Measurements from ENCODE around the gene PPM1N.

Gene PPM1N

GRCh38 chr19:45485305-45486077, 12.8 kb upstream of the PPM1N start:
- peak in 55 of 56 donors; percentile 51 to 99 (median 91) for DNase-seq

GRCh38 chr19:45488708-45489107, 9.5 kb upstream of the PPM1N start:
- DNase-seq: no peak

- no peak for DNase-seq
Measured at GRCh38 chr19:45489216-45489855, 8.9 kb upstream of the PPM1N start.

- no peak for DNase-seq
Measured at GRCh38 chr19:45492137-45492626, 6.1 kb upstream of the PPM1N start.

- peak in 26 of 56 donors; percentile 5 to 65 (median 29) for DNase-seq
Measured at GRCh38 chr19:45492627-45493470, 5.4 kb upstream of the PPM1N start.

- DNase-seq: no peak
Measured at GRCh38 chr19:45494261-45494916, 3.9 kb upstream of the PPM1N start.

GRCh38 chr19:45495178-45495577, 3.1 kb upstream of the PPM1N start:
- no peak for DNase-seq

GRCh38 chr19:45496349-45496953, 1.8 kb upstream of the PPM1N start:
- DNase-seq: peak in 13 of 56 donors; percentile 5 to 66 (median 30)

- no peak for DNase-seq
Measured at GRCh38 chr19:45497791-45498190, 452 bp upstream of the PPM1N start.

- peak in 4 of 56 donors; percentile 4 to 44 (median 28) for DNase-seq
Measured at GRCh38 chr19:45499196-45500180, 1.2 kb downstream of the PPM1N start.

GRCh38 chr19:45500918-45501729, 2.9 kb downstream of the PPM1N start:
- no peak for DNase-seq

GRCh38 chr19:45501730-45502014, 3.4 kb downstream of the PPM1N start:
- DNase-seq: no peak

- DNase-seq: no peak
Measured at GRCh38 chr19:45502111-45502510, 3.9 kb downstream of the PPM1N start.

GRCh38 chr19:45503909-45504308, 5.7 kb downstream of the PPM1N start:
- no peak for DNase-seq

- no peak for DNase-seq
Measured at GRCh38 chr19:45505151-45505995, 7.1 kb downstream of the PPM1N start.

- no peak for DNase-seq
Measured at GRCh38 chr19:45505996-45506245, 7.7 kb downstream of the PPM1N start.

- peak in 54 of 56 donors; percentile 24 to 92 (median 76) for DNase-seq
Measured at GRCh38 chr19:45506246-45506988, 8.2 kb downstream of the PPM1N start.

All from amygdala (tissue), 56 donors.